A673 (cell line): ENCODE data around the gene TUBA1A. TPM values are rescaled to one million over a fixed set of nuclear protein-coding genes. Genes with fewer than 3 reads are reported as not detected.
"Not testable (repeated sequence)": the region's sequence is repeated elsewhere in the genome, so short reads cannot be mapped to it uniquely, and the experiment has no call there.

Experiments used
- BruUV-seq: library from RNA; stranded (reverse); fragments of 400-500 nt; replicated peaks from 2 replicates; lab custom pipeline; 2021; lab: Mats Ljungman, UMichigan
- CTCF ChIA-PET: fragments of 300-600 bp; sonication (Branson Sonifier 250); formaldehyde crosslinking; loops from one replicate; lab custom pipeline; 2022; ENCODE audit warnings: antibody characterized with exemption; lab: Charles Lee
- POLR2A ChIA-PET: fragments of 300-600 bp; sonication (Branson Sonifier 250); formaldehyde crosslinking; loops from one replicate; lab custom pipeline; 2022; ENCODE audit warnings: antibody characterized with exemption; ENCODE audit not compliant: low non-redundant PET; lab: Charles Lee
- DNase-seq: peaks from one replicate; pipeline ENCODE4 v3.0.0-alpha.2; 2015; ENCODE audit warnings: low spot score
- H3K27ac ChIP-seq: fragments of 200-600 bp; sonication (generic); 2 replicates; pipeline ENCODE4 v1.5.1; 2016; ENCODE audit warnings: mixed run types, low read depth, mild to moderate bottlenecking, mixed read lengths, antibody characterized with exemption, low read length; ENCODE audit not compliant: poor library complexity, severe bottlenecking
- H3K27me3 ChIP-seq: fragments of 200-600 bp; sonication (generic); replicated peaks from 2 replicates; pipeline ENCODE4 v1.6.1; 2017; ENCODE audit warnings: mixed run types, low read depth, mild to moderate bottlenecking, mixed read lengths, antibody characterized with exemption, low read length; ENCODE audit not compliant: insufficient read depth, poor library complexity
- H3K36me3 ChIP-seq: fragments of 200-600 bp; sonication (generic); 2 replicates; pipeline ENCODE4 v1.6.1; 2016; ENCODE audit warnings: mixed run types, mild to moderate bottlenecking, mixed read lengths, antibody characterized with exemption, low read length; ENCODE audit not compliant: insufficient read depth, poor library complexity, severe bottlenecking
- H3K4me1 ChIP-seq: fragments of 200-600 bp; sonication (generic); 2 replicates; pipeline ENCODE4 v1.6.1; 2017; ENCODE audit warnings: mixed run types, mild to moderate bottlenecking, mixed read lengths, antibody characterized with exemption, low read length; ENCODE audit not compliant: insufficient read depth, poor library complexity, severe bottlenecking
- H3K4me3 ChIP-seq: fragments of 200-600 bp; sonication (generic); 2 replicates; pipeline ENCODE4 v1.5.1; 2016; ENCODE audit warnings: low read depth, mixed run types, mild to moderate bottlenecking, mixed read lengths, low read length; ENCODE audit not compliant: poor library complexity, severe bottlenecking
- H3K9me3 ChIP-seq: fragments of 200-600 bp; sonication (generic); 2 replicates; pipeline ENCODE4 v1.6.1; 2016; ENCODE audit warnings: mixed run types, low read depth, mild to moderate bottlenecking, mixed read lengths, antibody characterized with exemption, low read length; ENCODE audit not compliant: poor library complexity, severe bottlenecking
- CTCF ChIP-seq: fragments of 300-800, 200-600 bp; sonication (generic); conservative IDR thresholded peaks from 2 replicates; pipeline ENCODE4 v1.5.1; 2017; ENCODE audit warnings: low read depth, mild to moderate bottlenecking, antibody characterized with exemption, low read length, moderate library complexity, mixed read lengths
- EZH2 ChIP-seq: fragments of 200-600 bp; sonication (generic); IDR thresholded peaks from 2 replicates; pipeline ENCODE4 v1.6.1; 2017; ENCODE audit warnings: borderline replicate concordance, low read depth, mild to moderate bottlenecking, mixed read lengths, antibody characterized with exemption, low read length; ENCODE audit not compliant: poor library complexity, severe bottlenecking
- intact Hi-C: fragments of 100-400 bp; cut with micrococcal nuclease; formaldehyde crosslinking; loops from one replicate; pipeline ENCODE4 v1.10.0; 2022; ENCODE audit not compliant: unreplicated experiment
- total RNA-seq: library from RNA; stranded (reverse); gene quantifications from 2 replicates; pipeline ENCODE4 v1.2.3, GENCODE V29; 2021

TUBA1A gene
- total RNA-seq, 1 experiment from 2014 or later, result 504 TPM

- ChIA-PET CTCF (no interaction called here), POLR2A (no interaction called here)
- no peak overlapping the region for H3K27ac ChIP-seq
- no peak overlapping the region for H3K4me3 ChIP-seq
- TF ChIP-seq CTCF (no peak), EZH2 (no peak)
- BruUV-seq, result no TSS peak
- H3K9me3 ChIP-seq, result no peaks in the 10 kb centered on the region
- DNase-seq, result no peak
- H3K4me1 ChIP-seq, result no peaks in the 10 kb centered on the region
- H3K27me3 ChIP-seq, result no peaks in the 10 kb centered on the region
- no peaks in the 10 kb centered on the region for H3K36me3 ChIP-seq
- intact Hi-C loops, result no loop called here
Observed at GRCh38 chr12:49170924-49171323, 18.0 kb downstream of the TUBA1A start.

- Histone ChIP-seq H3K9me3 (no peaks in the 10 kb centered on the region), H3K27me3 (no peaks in the 10 kb centered on the region), H3K36me3 (no peaks in the 10 kb centered on the region), H3K4me1 (peaks cover 8% of the 10 kb centered on the region), H3K27ac (no peak overlapping the region), H3K4me3 (no peak overlapping the region)
- BruUV-seq, result no TSS peak
- POLR2A ChIA-PET, result no interaction called here
- intact Hi-C loops, result no loop called here
- DNase-seq, result no peak
- CTCF ChIA-PET, result interaction anchor here (0.6 kb wide), 1 partner anchor 441 kb away, joined by 3 read pairs; no protein-coding TSS in a partner anchor
- TF ChIP-seq EZH2 (no peak), CTCF (no peak)
Observed at GRCh38 chr12:49165114-49165513, 23.8 kb downstream of the TUBA1A start.

GRCh38 chr12:49161901-49162300, 27.0 kb downstream of the TUBA1A start:
- intact Hi-C loops, result not testable (repeated sequence)

GRCh38 chr12:49161092-49161795, 27.6 kb downstream of the TUBA1A start:
- H3K4me1 ChIP-seq, result peaks cover 8% of the 10 kb centered on the region
- H3K27ac ChIP-seq, result no peak overlapping the region
- H3K9me3 ChIP-seq, result no peaks in the 10 kb centered on the region
- DNase-seq, result no peak
- no peaks in the 10 kb centered on the region for H3K36me3 ChIP-seq
- no TSS peak for BruUV-seq
- intact Hi-C loops, result no loop called here
- no peak overlapping the region for H3K4me3 ChIP-seq
- TF ChIP-seq CTCF, result no peak
- TF ChIP-seq EZH2, result no peak
- H3K27me3 ChIP-seq, result no peaks in the 10 kb centered on the region
- CTCF ChIA-PET, result no interaction called here
- POLR2A ChIA-PET, result no interaction called here

More at GRCh38 chr12:49161901-49162300, 27.0 kb downstream of the TUBA1A start:
- H3K27me3 ChIP-seq, BruUV-seq, POLR2A ChIA-PET, H3K9me3 ChIP-seq, H3K4me3 ChIP-seq, DNase-seq, H3K4me1 ChIP-seq, CTCF ChIA-PET, H3K36me3 ChIP-seq, H3K27ac ChIP-seq: not testable (repeated sequence)
